Mesodermal cell (in vitro differentiated cells): ENCODE results near the gene CELF4.

Source experiments
- H3K27ac ChIP-seq: 2 replicates; pipeline ENCODE4 v1.7.0; 2013; ENCODE audit warnings: mild to moderate bottlenecking, low read depth, low read length, moderate library complexity; ENCODE audit not compliant: severe bottlenecking
- H3K36me3 ChIP-seq: 2 replicates; pipeline ENCODE4 v1.7.1; 2013; ENCODE audit warnings: mild to moderate bottlenecking, low read length, moderate library complexity; ENCODE audit not compliant: control insufficient read depth, insufficient read depth
- H3K4me1 ChIP-seq: one replicate; pipeline ENCODE4 v1.7.1; 2013; ENCODE audit warnings: mild to moderate bottlenecking, low read length; ENCODE audit not compliant: insufficient read depth, control insufficient read depth, poor library complexity, severe bottlenecking
- H3K4me3 ChIP-seq: 2 replicates; pipeline ENCODE4 v1.7.0; 2013; ENCODE audit warnings: low read length, control low read depth, mild to moderate bottlenecking; ENCODE audit not compliant: insufficient read depth, poor library complexity, severe bottlenecking; ENCODE audit errors: extremely low read depth
- H3K9me3 ChIP-seq: 2 replicates; pipeline ENCODE4 v1.7.1; 2013; ENCODE audit warnings: mild to moderate bottlenecking, low read length, moderate library complexity; ENCODE audit not compliant: control insufficient read depth
- WGBS, 2 experiments: methylation state at CpG; one replicate each; pipeline ENCODE4 v1.1.5; 2013; ENCODE audit warnings: missing lambda C conversion rate in 2 of 2; ENCODE audit not compliant: insufficient coverage in 2 of 2; 5-methylcytosine and 5-hydroxymethylcytosine counted together

Gene CELF4

GRCh38 chr18:37509600-37509999, 56.0 kb downstream of the CELF4 start:
- H3K9me3 ChIP-seq = peaks cover 4% of the 10 kb centered on the region
- no peaks in the 10 kb centered on the region for H3K4me1 ChIP-seq
- no peak overlapping the region for H3K4me3 ChIP-seq
- H3K36me3 ChIP-seq = no peaks in the 10 kb centered on the region
- no CpG with 5 or more reads among the region's 1 CpG for WGBS, 2 experiments
- no peak overlapping the region for H3K27ac ChIP-seq

- Histone ChIP-seq H3K9me3 (peaks cover 4% of the 10 kb centered on the region), H3K36me3 (no peaks in the 10 kb centered on the region), H3K4me1 (peaks cover 3% of the 10 kb centered on the region), H3K4me3 (no peak overlapping the region), H3K27ac (no peak overlapping the region)
- WGBS, 2 experiments = 63 to 90% methylated on average over 2 of the region's 3 CpGs
Observed at GRCh38 chr18:37508207-37508606, 57.4 kb downstream of the CELF4 start.

DNA sequence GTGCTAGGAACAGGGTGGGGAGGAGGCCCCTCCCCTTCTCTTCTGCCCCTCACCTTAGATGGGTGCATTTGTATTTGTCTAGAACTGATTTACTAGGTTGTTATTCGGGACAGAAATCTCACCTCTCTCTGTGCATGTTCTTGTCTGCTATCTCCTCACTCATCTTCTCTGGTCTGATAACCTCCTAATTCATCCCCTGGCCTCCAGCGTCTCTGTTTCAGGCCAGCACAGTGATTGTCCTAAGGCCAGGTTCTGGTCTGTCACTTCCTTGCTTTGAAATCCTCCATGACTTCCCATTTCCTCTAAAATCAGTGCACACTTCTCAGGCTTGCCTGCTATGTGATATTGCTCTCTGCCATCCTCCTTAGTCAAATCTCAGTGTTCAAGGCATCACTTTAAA, 58.4 kb downstream of the CELF4 start:
- Histone ChIP-seq H3K36me3 (no peaks in the 10 kb centered on the region), H3K9me3 (peaks cover 4% of the 10 kb centered on the region), H3K4me3 (no peak overlapping the region), H3K4me1 (peaks cover 3% of the 10 kb centered on the region), H3K27ac (no peak overlapping the region)
- WGBS, 2 experiments = 77 to 85% methylated on average over 1 to 2 of the region's 2 CpGs

DNA sequence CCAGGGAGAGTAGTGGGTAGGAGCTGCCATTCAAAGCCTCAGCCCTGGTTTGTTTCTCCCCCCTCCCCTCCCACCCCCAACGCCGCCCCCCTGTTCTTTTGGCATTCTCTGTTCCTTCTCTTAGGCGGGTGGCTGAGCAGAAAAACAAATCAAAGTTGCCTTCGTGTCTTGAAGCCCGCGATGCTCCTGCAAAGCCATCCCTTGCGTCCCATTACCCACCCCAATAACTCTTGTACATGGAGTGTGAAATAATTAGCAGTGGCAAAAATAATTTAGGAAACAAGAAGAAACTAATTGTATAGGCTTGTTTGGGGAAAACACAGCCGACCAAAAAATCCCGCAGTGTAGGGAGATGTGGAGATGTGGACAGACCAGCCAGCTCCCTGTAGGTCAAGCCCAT, 59.6 kb downstream of the CELF4 start:
- WGBS, 2 experiments = 50 to 61% methylated on average over 2 to 3 of the region's 9 CpGs
- Histone ChIP-seq H3K4me1 (peaks cover 3% of the 10 kb centered on the region), H3K4me3 (no peak overlapping the region), H3K27ac (no peak overlapping the region), H3K36me3 (no peaks in the 10 kb centered on the region), H3K9me3 (peaks cover 4% of the 10 kb centered on the region)

DNA sequence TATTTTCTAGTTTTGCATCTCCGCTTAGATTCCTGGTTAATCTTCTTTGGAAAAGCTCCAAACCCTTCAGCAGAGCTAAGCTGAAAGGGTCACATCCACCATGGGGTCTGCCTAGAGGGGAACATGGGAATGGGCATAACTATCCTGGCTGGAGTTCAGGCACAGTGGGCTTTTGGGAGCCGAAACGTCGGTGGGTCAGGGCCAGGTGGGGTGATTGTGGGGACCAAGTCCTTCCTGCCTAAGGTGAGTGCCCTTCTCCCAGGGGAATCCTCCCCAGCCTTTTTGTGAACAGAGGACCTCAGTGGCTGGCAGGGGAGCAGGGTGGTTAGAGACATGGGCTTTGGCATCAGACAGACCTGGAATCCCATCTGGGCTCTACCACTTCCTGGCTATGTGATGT, 60.3 kb downstream of the CELF4 start:
- peaks cover 3% of the 10 kb centered on the region for H3K4me1 ChIP-seq
- WGBS, 2 experiments = 83 to 100% methylated on average over 1 to 3 of the region's 4 CpGs

DNA sequence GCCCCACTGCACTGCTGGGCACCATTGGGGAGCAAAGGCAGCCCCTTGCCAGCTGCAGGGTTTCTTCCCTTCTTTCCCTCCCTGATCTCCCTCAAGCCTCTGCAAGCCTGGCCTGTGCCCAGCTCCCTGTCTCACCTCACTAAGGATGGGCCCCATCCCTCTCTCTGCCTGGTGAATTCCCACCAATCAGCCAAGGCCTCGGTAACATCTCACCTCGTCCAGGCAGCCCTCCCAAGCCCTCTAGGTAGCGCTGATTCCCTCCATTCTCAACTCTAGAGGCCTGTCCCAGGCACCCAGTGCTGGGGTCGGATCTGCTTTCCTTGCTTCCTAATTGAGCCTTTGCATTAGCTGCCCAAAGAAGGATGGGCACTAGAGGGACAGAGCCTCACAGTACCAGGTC, 63.0 kb downstream of the CELF4 start:
- WGBS, 2 experiments = 58 to 69% methylated on average over 4 of the region's 4 CpGs
- no peak overlapping the region for H3K4me3 ChIP-seq
- no peak overlapping the region for H3K27ac ChIP-seq
- H3K4me1 ChIP-seq = peaks cover 3% of the 10 kb centered on the region
- no peaks in the 10 kb centered on the region for H3K36me3 ChIP-seq
- H3K9me3 ChIP-seq = no peaks in the 10 kb centered on the region

More for the DNA sequence above, 60.3 kb downstream of the CELF4 start:
- H3K27ac ChIP-seq = no peak overlapping the region
- no peak overlapping the region for H3K4me3 ChIP-seq
- H3K9me3 ChIP-seq = peaks cover 4% of the 10 kb centered on the region
- no peaks in the 10 kb centered on the region for H3K36me3 ChIP-seq

GRCh38 chr18:37502036-37502435, 63.6 kb downstream of the CELF4 start:
- Histone ChIP-seq H3K9me3 (no peaks in the 10 kb centered on the region), H3K27ac (no peak overlapping the region), H3K4me1 (peaks cover 3% of the 10 kb centered on the region), H3K36me3 (no peaks in the 10 kb centered on the region), H3K4me3 (no peak overlapping the region)
- WGBS, 2 experiments = 86 to 95% methylated on average over 4 to 7 of the region's 14 CpGs

- Histone ChIP-seq H3K9me3 (no peaks in the 10 kb centered on the region), H3K4me3 (no peak overlapping the region), H3K27ac (no peak overlapping the region), H3K4me1 (peaks cover 3% of the 10 kb centered on the region), H3K36me3 (no peaks in the 10 kb centered on the region)
- WGBS, 2 experiments = 93 to 100% methylated on average over 2 to 3 of the region's 4 CpGs
Observed at GRCh38 chr18:37501136-37501535, 64.5 kb downstream of the CELF4 start.

GRCh38 chr18:37499913-37500312, 65.7 kb downstream of the CELF4 start:
- Histone ChIP-seq H3K4me3 (no peak overlapping the region), H3K9me3 (no peaks in the 10 kb centered on the region), H3K27ac (no peak overlapping the region), H3K4me1 (peaks cover 6% of the 10 kb centered on the region), H3K36me3 (no peaks in the 10 kb centered on the region)
- 90 to 97% methylated on average over 6 to 7 of the region's 10 CpGs for WGBS, 2 experiments

- Histone ChIP-seq H3K9me3 (no peaks in the 10 kb centered on the region), H3K4me3 (no peak overlapping the region), H3K4me1 (peaks cover 2% of the 10 kb centered on the region), H3K27ac (no peak overlapping the region), H3K36me3 (no peaks in the 10 kb centered on the region)
- WGBS, 2 experiments = 65 to 70% methylated on average over 4 of the region's 4 CpGs
Observed at GRCh38 chr18:37499044-37499443, 66.6 kb downstream of the CELF4 start.

DNA sequence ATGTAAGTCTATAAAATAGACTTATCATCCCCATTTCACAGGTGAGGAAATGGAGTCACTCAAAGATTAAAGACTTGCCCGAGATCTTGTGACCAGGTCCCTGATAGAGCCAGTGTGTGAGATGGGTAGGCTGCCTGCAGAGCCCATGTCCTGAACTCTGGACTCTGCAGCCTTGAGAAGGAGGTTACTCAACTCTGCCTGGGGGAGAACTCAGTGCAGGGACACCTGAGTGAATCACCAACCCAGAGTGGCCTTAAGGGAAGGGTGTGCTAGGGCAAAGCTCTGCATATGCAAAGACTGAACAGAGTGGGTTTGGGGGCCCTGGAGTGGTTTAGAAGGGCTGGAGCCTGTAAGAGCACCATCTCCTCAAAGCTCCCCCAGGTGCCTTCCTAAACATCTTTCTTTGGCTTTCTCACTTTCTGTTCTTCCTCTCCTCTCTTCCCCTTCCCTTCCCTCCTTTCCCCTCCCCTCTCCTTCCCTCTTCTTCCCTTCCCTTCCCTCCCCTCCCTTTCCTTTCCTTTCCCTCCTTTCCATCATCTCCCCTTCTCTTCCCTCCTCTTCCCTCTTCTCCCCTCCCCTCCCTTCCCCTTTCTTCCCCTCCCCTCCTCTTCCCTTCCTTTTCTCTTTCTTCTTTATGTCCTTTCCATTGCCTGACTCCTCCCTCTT, 67.6 kb downstream of the CELF4 start:
- H3K4me3 ChIP-seq = no peak overlapping the region
- no peak overlapping the region for H3K27ac ChIP-seq
- no peaks in the 10 kb centered on the region for H3K36me3 ChIP-seq
- H3K9me3 ChIP-seq = no peaks in the 10 kb centered on the region
- WGBS, 2 experiments = 80 to 100% methylated on average over 1 of the region's 1 CpG
- H3K4me1 ChIP-seq = peaks cover 5% of the 10 kb centered on the region
